ENCODE results near the gene FOXB1.

The FOXB1 gene

DNA sequence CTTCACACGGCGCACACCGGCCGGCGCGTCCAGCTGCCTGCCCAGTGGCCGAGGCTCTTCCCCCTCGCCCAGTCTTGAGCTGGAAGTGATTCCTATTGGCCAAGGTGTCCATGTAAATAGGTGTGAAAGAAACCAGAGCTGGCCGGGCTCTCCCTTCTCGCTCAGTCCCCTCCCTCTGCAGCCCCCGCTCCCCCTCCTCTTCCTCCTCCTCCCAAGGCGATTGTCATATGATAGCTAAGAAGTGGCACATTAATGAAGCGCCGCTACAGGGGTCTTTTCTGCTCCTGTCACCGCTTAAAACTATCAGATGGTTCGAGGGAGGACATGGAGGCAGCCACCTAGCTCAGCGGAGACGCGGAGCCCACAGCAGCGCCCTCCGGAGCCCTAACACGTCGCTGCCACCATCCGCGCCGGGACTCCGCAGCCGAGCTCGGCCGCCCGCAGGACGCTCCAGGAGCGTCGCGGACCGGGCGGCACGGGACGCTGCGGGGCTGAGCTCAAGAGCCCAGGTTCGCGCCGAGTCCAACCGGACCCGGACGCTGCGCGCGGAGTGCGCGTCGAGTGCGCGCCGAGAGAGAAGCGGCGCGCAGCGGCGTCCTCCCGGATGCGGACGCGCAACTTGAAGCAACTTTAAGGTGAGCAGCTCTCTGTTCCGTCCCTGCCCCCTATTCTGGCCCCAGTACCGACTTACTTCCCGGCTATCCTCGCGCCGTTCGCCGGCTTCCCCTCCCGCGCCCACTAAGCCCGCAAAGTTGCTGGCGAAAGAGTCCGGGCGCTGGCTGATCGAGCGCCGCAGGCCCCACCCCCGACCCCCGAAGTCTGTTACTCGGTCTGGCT lies at the start of gene FOXB1:
FOXB1 (plus strand) TSS at position 303 of the 837 bp plus-strand sequence. CDS start 653 bp downstream, outside the sequence.
- DNase-seq (ENCODE audit: low read depth): no peak
- no peak within 1 kb of the TSS for H3K4me3 ChIP-seq (replicated peaks; ENCODE audit: low read depth, low read length)
- TF ChIP-seq, protein P1, sequence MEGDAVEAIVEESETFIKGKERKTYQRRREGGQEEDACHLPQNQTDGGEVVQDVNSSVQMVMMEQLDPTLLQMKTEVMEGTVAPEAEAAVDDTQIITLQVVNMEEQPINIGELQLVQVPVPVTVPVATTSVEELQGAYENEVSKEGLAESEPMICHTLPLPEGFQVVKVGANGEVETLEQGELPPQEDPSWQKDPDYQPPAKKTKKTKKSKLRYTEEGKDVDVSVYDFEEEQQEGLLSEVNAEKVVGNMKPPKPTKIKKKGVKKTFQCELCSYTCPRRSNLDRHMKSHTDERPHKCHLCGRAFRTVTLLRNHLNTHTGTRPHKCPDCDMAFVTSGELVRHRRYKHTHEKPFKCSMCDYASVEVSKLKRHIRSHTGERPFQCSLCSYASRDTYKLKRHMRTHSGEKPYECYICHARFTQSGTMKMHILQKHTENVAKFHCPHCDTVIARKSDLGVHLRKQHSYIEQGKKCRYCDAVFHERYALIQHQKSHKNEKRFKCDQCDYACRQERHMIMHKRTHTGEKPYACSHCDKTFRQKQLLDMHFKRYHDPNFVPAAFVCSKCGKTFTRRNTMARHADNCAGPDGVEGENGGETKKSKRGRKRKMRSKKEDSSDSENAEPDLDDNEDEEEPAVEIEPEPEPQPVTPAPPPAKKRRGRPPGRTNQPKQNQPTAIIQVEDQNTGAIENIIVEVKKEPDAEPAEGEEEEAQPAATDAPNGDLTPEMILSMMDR (IDR thresholded peaks at IDR 0.05; ENCODE audit: low read length, missing control alignments): no peak

DNA sequence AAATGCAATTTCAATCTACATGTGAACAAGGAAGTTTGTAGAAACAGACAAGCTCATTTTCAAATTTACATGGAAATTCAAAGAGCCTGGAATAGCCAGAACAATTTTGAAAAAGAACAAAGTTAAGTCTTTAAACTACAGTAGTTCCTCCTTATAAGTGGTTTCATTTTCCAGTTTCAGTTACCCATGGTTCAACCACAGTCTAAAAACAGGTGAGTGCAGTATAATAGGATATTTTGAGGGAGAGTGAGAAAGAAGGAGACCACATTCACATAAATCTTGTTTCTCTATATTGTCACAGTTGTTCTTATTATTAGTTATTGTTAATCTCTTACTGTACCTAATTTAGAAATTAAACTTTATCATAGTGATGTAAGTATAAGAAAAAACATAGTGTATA lies 45.8 kb upstream of the FOXB1 start:
- TF ChIP-seq, protein P1 (IDR thresholded peaks at IDR 0.05; ENCODE audit: low read length, missing control alignments): no peak
- no peak overlapping the region for H3K4me3 ChIP-seq (replicated peaks; ENCODE audit: low read depth, low read length)
- no peak for DNase-seq (ENCODE audit: low read depth)

DNA sequence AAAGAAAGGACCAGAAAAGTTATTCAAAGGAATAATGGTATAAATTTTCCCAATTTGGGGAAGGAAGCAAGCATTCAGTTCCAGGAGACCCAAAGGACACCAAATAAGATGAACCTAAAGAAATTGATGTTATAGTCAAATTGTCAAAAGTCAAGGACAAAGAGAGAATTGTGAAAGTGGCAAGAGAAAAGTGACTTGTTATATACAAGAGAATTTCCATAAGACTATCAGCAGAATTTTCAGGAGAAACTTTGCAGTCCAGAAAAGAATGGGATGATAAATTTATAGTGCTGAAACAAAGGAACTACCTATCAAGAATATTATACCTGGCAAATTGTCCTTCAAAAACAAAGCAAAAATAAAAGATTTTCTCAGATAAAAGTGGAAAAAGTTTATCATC lies 43.8 kb upstream of the FOXB1 start:
- TF ChIP-seq, protein P1 (IDR thresholded peaks at IDR 0.05; ENCODE audit: low read length, missing control alignments): no peak
- DNase-seq (ENCODE audit: low read depth): no peak
- H3K4me3 ChIP-seq (replicated peaks; ENCODE audit: low read depth, low read length): no peak overlapping the region

DNA sequence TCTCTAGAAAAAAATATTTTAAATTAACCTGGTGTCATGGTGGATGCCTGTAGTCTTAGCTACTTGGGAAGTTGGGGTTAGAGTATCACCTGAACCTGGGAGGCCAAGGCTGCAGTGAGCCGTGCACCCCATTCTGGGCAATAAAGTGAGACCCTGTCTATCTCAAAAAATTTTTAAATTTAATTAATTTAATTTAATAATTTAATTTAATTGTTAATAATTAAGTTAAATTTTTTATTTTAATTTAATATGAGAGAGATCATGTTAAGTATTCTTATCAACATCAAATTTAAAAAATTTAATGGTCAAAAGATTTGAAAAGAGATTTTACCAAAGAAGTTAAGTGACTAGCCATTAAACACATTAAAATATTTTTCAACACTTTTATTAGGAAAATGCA lies 40.8 kb upstream of the FOXB1 start:
- no peak overlapping the region for H3K4me3 ChIP-seq (replicated peaks; ENCODE audit: low read depth, low read length)
- no peak for DNase-seq (ENCODE audit: low read depth)
- TF ChIP-seq, protein P1 (IDR thresholded peaks at IDR 0.05; ENCODE audit: low read length, missing control alignments): no peak

DNA sequence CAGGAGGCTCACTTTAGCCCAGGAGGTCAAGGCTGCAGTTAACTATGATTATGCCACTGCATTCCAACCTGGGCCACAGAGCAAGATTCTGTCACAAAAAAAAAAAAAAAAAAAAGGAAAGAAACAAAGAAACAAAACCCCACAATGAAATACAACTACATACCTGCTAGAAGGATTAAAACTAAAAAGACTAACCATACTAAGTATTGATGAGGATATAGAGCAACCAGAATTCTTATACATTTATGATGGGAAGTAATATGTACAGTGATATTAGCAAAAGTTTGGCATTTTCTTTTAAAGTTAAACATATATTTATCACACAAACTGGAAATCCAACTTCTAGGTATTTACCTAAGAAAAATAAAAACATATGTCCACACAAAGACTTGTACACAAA lies 40.2 kb upstream of the FOXB1 start:
- TF ChIP-seq, protein P1 (IDR thresholded peaks at IDR 0.05; ENCODE audit: low read length, missing control alignments): no peak
- no peak for DNase-seq (ENCODE audit: low read depth)
- no peak overlapping the region for H3K4me3 ChIP-seq (replicated peaks; ENCODE audit: low read depth, low read length)

DNA sequence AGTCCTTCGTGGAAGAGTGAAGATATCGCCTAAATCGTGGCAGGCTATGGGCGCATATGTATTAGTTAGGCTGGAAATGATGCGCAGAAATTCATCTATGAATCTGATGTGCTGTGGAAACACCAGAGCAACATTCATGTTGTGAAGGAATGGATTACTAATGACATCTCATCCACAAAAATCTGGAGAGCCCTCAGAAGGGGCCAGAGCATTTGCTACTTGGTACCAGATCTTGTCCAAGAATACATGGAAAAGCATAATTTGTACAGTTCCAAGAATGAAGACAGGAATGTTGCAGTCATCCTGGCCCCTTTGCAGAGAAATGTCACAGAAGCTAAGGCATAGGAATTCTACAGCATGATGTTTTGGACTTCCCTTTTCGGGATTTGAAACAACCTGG lies 38.4 kb upstream of the FOXB1 start:
- H3K4me3 ChIP-seq (replicated peaks; ENCODE audit: low read depth, low read length): no peak overlapping the region
- TF ChIP-seq, protein P1 (IDR thresholded peaks at IDR 0.05; ENCODE audit: low read length, missing control alignments): no peak

DNA sequence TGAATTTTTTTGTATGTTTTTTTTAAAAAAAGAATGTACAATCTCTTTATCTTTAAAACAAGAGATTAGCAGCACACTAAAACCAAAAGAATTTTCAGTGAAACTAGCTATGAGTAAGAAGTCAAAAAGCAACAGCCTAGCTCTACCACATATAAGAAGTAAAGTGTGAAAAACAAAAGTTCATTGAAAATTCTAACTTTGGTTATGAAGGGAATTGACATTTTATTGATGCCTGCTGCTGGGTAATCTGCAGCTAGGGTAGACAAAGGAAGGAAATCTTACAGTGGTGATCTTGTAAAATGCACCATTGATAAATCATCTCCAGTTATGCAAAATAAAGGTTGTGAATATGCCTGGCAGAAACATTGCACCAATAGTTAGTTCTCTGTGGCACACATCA lies 37.8 kb upstream of the FOXB1 start:
- H3K4me3 ChIP-seq (replicated peaks; ENCODE audit: low read depth, low read length): no peak overlapping the region
- TF ChIP-seq, protein P1 (IDR thresholded peaks at IDR 0.05; ENCODE audit: low read length, missing control alignments): no peak
- DNase-seq (ENCODE audit: low read depth): no peak

More for the DNA sequence above, 38.4 kb upstream of the FOXB1 start:
- DNase-seq (ENCODE audit: low read depth): no peak

Data from fibroblast of pulmonary artery (primary cell).